IPS-15b (cell line): ENCODE results near the gene SEC24D.

Experiments used
- H3K27me3 ChIP-seq: one replicate; pipeline ENCODE4 v1.6.1; 2013; ENCODE audit warnings: low read length; ENCODE audit not compliant: control insufficient read depth, insufficient read depth
- H3K36me3 ChIP-seq: one replicate; pipeline ENCODE4 v1.6.1; 2013; ENCODE audit warnings: low read length; ENCODE audit not compliant: control insufficient read depth, insufficient read depth
- H3K4me1 ChIP-seq: one replicate; pipeline ENCODE4 v1.6.1; 2013; ENCODE audit warnings: mild to moderate bottlenecking, low read length; ENCODE audit not compliant: control insufficient read depth, insufficient read depth
- H3K4me3 ChIP-seq: one replicate; pipeline ENCODE4 v1.5.1; 2013; ENCODE audit warnings: low read depth, low read length
- H3K9ac ChIP-seq: one replicate; pipeline ENCODE4 v1.6.1; 2013; ENCODE audit warnings: low read depth, mild to moderate bottlenecking, low read length
- H3K9me3 ChIP-seq: one replicate; pipeline ENCODE4 v1.6.1; 2013; ENCODE audit warnings: mild to moderate bottlenecking, low read length; ENCODE audit not compliant: control insufficient read depth, insufficient read depth

SEC24D gene

DNA sequence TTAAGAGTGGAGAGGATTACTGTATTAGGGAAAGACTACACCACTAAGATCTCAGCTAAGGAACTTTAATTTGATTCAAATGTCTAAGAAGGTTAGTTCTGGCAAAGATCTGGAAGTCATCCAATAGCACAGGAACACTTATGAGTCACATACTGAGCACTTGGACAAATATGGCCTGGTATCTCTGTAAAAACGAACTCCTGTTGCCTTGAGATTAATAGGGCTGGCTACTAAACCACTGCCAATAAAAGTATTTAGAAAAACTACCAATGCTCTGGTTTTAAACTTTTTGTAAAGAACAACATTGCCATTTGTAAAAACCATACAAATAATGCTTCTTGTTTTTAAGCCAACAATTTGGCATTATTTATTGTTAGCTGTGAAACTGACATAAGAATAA is 70.5 kb downstream of the SEC24D start:
- no peaks in the 10 kb centered on the region for H3K27me3 ChIP-seq
- H3K4me3 ChIP-seq = no peak overlapping the region
- no peaks in the 10 kb centered on the region for H3K4me1 ChIP-seq
- peaks cover 17% of the 10 kb centered on the region for H3K36me3 ChIP-seq
- H3K9ac ChIP-seq = no peak overlapping the region
- H3K9me3 ChIP-seq = no peaks in the 10 kb centered on the region

DNA sequence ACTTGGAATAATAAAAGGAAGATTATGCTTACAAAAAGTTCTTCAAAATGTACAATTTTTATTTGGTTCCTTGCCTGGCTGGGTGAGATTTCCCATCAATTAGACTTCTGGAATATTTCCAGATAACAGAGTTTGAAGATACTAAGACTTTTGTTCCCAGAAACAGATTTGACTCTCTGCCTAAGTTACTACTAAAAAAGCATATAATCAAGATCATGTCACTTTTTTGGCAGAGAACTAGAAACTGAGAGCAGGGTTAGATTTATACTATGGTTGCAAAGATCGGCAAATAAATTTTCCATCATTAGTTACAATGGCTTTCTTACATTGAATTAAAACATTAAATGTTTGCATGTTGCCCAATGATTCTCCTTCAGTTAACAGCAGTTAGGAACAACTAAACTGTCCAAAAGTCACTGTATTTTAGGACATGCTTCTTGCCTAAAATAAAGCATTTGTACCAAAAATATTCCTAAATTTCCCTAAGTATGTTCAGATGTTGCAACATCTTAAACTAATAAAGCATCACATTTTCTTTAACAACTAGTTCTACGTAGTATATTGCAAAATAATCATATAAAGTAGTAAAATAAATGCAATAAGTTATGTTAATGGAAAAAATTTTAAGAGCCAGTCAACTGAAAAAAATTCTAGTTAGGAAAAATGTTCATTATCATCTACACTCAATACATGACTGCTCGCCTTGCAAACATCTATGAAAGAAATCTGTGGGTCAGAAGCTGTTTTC is 73.0 kb downstream of the SEC24D start:
- Histone ChIP-seq H3K4me1 (no peaks in the 10 kb centered on the region), H3K4me3 (no peak overlapping the region), H3K9me3 (no peaks in the 10 kb centered on the region), H3K9ac (no peak overlapping the region), H3K27me3 (no peaks in the 10 kb centered on the region), H3K36me3 (peaks cover 17% of the 10 kb centered on the region)

DNA sequence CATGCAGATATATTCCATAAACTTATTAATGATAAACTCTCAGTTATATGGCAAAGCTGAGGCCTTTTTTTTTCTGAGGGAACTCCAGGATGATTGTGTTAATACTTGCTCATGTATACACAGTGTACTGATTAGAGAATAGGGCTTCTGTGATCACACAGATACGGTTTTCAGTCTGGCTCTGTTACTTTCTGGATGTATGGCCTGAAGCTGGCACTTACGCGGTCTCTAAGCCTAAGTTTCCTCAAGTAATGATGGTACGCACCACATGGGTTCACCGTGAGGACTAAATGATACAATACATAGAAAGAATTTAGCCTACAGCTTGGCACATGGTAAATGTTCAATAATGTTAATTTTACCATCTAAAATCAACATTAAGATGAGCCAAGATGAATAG is 73.8 kb downstream of the SEC24D start:
- peaks cover 15% of the 10 kb centered on the region for H3K36me3 ChIP-seq
- no peaks in the 10 kb centered on the region for H3K9me3 ChIP-seq
- no peak overlapping the region for H3K4me3 ChIP-seq
- no peaks in the 10 kb centered on the region for H3K4me1 ChIP-seq
- no peaks in the 10 kb centered on the region for H3K27me3 ChIP-seq
- no peak overlapping the region for H3K9ac ChIP-seq

DNA sequence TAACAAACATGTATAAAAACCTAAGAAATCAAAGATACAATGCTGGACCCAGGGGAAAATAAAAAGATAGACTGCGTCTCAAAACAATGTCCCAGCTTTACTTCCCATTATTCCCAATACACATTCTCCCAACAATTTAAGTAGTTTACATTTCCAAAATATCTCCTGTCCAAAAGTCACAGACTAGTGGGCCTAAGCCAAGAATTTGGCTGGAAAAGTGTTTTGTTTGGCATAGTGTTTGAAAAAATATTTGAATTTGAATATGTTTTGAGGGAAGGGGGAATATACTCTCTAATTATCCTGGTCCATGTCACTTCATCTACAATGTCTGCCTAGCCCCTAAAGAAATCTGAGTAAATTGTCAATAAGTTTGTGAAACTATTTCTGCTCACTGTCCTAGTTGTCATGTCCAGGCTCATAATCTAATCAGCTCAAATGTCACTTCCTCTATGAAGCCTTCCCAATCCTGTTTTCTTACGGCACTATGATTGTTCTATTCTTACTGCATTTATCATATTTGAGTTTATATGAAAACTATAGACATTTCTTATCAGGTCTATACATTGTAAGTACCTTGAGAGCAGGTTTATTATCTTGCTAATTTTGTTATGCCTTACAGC is 74.4 kb downstream of the SEC24D start:
- peaks cover 9% of the 10 kb centered on the region for H3K36me3 ChIP-seq
- H3K9ac ChIP-seq = no peak overlapping the region
- H3K27me3 ChIP-seq = no peaks in the 10 kb centered on the region
- H3K9me3 ChIP-seq = no peaks in the 10 kb centered on the region
- no peak overlapping the region for H3K4me3 ChIP-seq
- H3K4me1 ChIP-seq = no peaks in the 10 kb centered on the region

DNA sequence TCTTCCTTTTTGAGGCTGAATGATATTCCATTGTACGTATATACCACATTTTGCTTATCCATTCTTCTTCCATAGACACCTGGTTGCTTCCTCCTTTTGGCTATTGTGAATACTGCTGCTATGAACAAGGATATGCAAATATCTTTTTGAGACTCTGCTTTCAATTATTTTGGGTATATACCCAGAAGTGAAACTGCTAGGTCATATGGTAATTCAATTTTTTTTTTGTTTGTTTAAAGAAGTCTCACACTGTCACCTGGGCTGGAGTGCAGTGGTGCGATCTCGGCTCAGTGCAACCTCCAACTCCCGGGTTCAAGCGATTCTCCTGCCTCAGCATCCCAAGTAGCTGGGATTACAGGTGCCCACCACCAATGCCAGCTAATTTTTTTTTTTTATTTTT is 75.4 kb downstream of the SEC24D start:
- H3K36me3 ChIP-seq = peaks cover 4% of the 10 kb centered on the region
- no peak overlapping the region for H3K9ac ChIP-seq
- no peaks in the 10 kb centered on the region for H3K9me3 ChIP-seq
- H3K4me3 ChIP-seq = no peak overlapping the region
- no peaks in the 10 kb centered on the region for H3K4me1 ChIP-seq
- no peaks in the 10 kb centered on the region for H3K27me3 ChIP-seq

DNA sequence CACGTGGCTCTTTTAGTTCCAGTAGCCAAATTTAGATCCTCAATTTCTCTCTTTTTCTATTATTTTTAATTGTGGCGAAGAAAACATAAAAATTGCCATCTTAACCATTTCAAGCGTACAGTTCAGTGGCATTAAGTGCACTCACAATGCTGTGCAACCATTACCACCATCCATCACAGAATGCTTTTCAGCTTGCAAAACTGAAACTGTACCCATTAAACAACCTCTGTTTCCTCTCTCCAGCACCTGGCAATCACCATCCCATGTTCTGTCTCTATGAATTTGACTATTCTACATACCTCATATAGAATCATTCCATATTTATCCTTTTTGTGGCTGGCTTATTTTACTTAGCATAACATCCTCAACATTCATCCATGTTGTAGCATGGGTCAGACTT is 75.8 kb downstream of the SEC24D start:
- Histone ChIP-seq H3K36me3 (peaks cover 4% of the 10 kb centered on the region), H3K27me3 (no peaks in the 10 kb centered on the region), H3K4me1 (no peaks in the 10 kb centered on the region), H3K9ac (no peak overlapping the region), H3K4me3 (no peak overlapping the region), H3K9me3 (no peaks in the 10 kb centered on the region)

DNA sequence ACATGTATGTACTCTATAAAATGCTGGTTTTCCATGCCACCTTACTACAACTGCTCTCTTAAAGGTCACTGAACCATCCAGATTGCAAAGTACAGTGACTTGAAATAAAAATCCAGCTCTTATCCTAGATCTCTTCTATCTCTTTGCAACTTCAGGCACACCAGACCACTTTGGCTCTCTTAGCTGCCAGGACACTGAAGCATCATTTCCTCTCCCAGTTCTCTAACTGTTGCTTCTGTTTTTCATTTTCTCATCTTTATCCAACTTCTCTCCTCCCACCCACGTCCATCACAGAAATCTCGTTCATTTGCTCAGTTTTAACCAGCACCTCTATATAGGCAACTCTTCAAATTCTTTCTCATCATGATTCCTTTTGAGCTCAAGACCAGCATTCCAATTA is 76.4 kb downstream of the SEC24D start:
- Histone ChIP-seq H3K4me1 (no peaks in the 10 kb centered on the region), H3K36me3 (peaks cover 3% of the 10 kb centered on the region), H3K27me3 (no peaks in the 10 kb centered on the region), H3K9ac (no peak overlapping the region), H3K4me3 (no peak overlapping the region), H3K9me3 (no peaks in the 10 kb centered on the region)

DNA sequence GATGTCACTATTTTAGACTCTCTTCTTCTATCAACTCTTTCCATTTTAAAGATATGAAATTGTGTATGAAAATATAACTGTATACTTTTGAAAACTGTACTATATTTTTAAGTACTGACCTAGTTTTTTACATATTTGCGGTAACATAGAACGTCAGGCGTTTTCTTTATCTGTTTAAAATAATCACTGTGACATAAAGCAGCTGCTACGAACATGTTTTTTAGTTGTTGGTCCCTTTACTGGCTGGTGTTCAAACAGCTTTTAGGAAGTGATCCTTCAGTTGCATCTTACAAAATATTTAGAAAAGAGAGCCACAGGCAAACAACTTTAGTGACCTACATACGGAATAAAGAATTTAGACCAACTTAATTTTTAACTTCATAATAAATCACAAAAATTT is 77.6 kb downstream of the SEC24D start:
- no peaks in the 10 kb centered on the region for H3K9me3 ChIP-seq
- H3K27me3 ChIP-seq = no peaks in the 10 kb centered on the region
- no peaks in the 10 kb centered on the region for H3K4me1 ChIP-seq
- no peak overlapping the region for H3K9ac ChIP-seq
- no peaks in the 10 kb centered on the region for H3K36me3 ChIP-seq
- no peak overlapping the region for H3K4me3 ChIP-seq

DNA sequence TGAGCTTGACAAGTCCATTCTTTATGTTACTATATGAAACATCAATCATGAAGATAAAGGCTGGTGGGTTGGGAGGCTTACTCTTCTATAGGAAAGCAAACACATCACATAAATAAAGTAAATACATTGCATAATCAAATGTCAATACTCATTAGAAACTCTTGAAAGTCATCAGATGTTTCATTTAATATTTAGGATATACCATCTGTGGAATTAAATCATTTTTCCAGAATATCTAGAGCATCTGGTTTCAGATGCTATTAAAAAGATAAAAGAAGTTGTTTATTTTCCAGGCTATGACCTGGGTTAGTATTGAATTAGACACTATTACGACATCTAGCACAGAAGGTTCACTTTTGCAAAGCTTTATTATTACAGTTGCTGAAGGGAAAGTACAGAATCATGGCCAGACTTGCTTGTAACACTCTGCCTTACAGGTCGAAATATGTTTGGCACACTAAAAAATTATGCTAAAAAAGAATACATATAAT is 78.1 kb downstream of the SEC24D start:
- no peaks in the 10 kb centered on the region for H3K27me3 ChIP-seq
- H3K4me3 ChIP-seq = no peak overlapping the region
- H3K9ac ChIP-seq = no peak overlapping the region
- no peaks in the 10 kb centered on the region for H3K4me1 ChIP-seq
- no peaks in the 10 kb centered on the region for H3K36me3 ChIP-seq
- no peaks in the 10 kb centered on the region for H3K9me3 ChIP-seq

DNA sequence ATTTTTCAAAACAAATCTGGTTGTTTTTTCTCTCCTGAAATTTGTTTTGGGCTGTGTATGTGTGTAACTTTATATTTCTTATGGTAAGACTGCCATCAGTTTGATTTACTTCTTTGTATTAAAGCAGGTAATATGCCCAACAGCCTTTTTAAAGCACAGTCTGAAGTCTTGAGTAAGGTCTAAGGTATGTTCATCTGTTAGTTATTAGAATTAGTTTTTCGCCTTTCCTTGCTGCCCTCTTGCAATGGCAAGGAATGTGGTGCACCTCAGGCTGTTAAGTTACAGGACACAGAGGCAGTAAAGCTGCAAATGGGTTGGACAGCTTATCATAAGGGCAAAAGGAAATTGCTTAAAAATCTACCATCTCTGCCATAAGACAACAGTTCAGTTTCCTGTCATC is 79.0 kb downstream of the SEC24D start:
- no peaks in the 10 kb centered on the region for H3K9me3 ChIP-seq
- no peaks in the 10 kb centered on the region for H3K4me1 ChIP-seq
- H3K4me3 ChIP-seq = no peak overlapping the region
- H3K36me3 ChIP-seq = no peaks in the 10 kb centered on the region
- no peaks in the 10 kb centered on the region for H3K27me3 ChIP-seq
- no peak overlapping the region for H3K9ac ChIP-seq

DNA sequence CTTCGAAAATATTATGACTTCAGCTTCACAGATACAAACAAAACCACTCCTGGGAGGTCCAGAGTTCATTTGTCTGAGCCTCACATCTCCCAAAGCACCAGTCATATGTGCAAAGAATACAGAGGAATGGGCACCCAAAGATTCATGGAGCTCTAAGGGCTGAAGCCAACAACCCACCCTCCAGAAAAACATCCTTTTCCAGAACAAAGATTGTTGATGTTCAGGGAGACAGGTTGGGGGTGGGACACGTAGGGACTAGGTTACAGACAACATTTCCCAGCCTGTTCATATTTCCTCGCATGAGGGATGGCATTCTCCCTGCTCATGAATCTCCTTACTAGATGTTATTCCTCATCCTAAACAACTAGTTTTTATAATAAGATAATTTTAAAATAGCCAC is 79.5 kb downstream of the SEC24D start:
- no peak overlapping the region for H3K4me3 ChIP-seq
- peaks cover 5% of the 10 kb centered on the region for H3K36me3 ChIP-seq
- no peaks in the 10 kb centered on the region for H3K4me1 ChIP-seq

More for the DNA sequence above, 79.5 kb downstream of the SEC24D start:
- no peak overlapping the region for H3K9ac ChIP-seq
- H3K9me3 ChIP-seq = no peaks in the 10 kb centered on the region
- no peaks in the 10 kb centered on the region for H3K27me3 ChIP-seq
